K562 (cell line): ENCODE results near the gene QARS1. TPM values are rescaled to one million over a fixed set of nuclear protein-coding genes. Genes with fewer than 3 reads are reported as not detected.
A peak's percentile ranks its signal among the peaks of the same experiment; 100 is the strongest.

ENCODE experiments used
- E2F6 ChIP-seq, 2 experiments: IDR thresholded peaks; 2 replicates each; pipeline ENCODE4 v1.6.1; 2011; ENCODE audit warnings: borderline replicate concordance in 1 of 2, control low read depth in 1 of 2, low read depth in 1 of 2, low read length in 1 of 2, mild to moderate bottlenecking in 1 of 2, mixed read lengths in 1 of 2, moderate library complexity in 1 of 2; ENCODE audit not compliant: insufficient read depth in 1 of 2, insufficient read length in 1 of 2, poor library complexity in 1 of 2, severe bottlenecking in 1 of 2; ENCODE audit errors: extremely low read depth in 1 of 2
- GABPB1 ChIP-seq: sonication (generic); formaldehyde crosslinking; IDR thresholded peaks from 2 replicates; pipeline ENCODE4 v1.8.0; 2022; ENCODE audit warnings: mild to moderate bottlenecking, missing genetic modification reagents
- KAT8 ChIP-seq: fragments of 450-650 bp; IDR thresholded peaks from 2 replicates; pipeline ENCODE4 v1.6.1; 2016; ENCODE audit warnings: low read depth, mild to moderate bottlenecking
- MXI1 ChIP-seq: IDR thresholded peaks from 2 replicates; pipeline ENCODE4 v1.6.1; 2011; ENCODE audit warnings: low read depth, mild to moderate bottlenecking, improper control_type of control experiment, low read length
- NCOA6 ChIP-seq: fragments of 450-650 bp; IDR thresholded peaks from 2 replicates; pipeline ENCODE4 v1.6.1; 2017; ENCODE audit warnings: mild to moderate bottlenecking
- PCBP2 ChIP-seq: fragments of 200-400 bp; formaldehyde crosslinking; IDR thresholded peaks from 2 replicates; pipeline ENCODE4 v1.6.1; 2018; ENCODE audit warnings: low read length, low read depth, mild to moderate bottlenecking, moderate library complexity; ENCODE audit not compliant: poor library complexity, severe bottlenecking
- PYGO2 ChIP-seq: fragments of 450-650 bp; IDR thresholded peaks from 2 replicates; pipeline ENCODE4 v1.6.1; 2016; ENCODE audit warnings: mild to moderate bottlenecking, missing genetic modification characterization, moderate library complexity, missing compliant biosample characterization
- STAT6 ChIP-seq: sonication (generic); formaldehyde crosslinking; IDR thresholded peaks from 2 replicates; pipeline ENCODE4 v1.8.1; 2023; ENCODE audit warnings: mild to moderate bottlenecking, missing genetic modification reagents
- USF2 ChIP-seq: sonication (generic); formaldehyde crosslinking; IDR thresholded peaks from 2 replicates; pipeline ENCODE4 v1.5.0; 2020; ENCODE audit warnings: missing genetic modification reagents
- ZBTB34 ChIP-seq: fragments of 250-450 bp; sonication (Bioruptor Pico); IDR thresholded peaks from 2 replicates; pipeline ENCODE4 v1.8.0; 2021; ENCODE audit warnings: mild to moderate bottlenecking, moderate library complexity
- ZKSCAN1 ChIP-seq: fragments of 150-350 bp; IDR thresholded peaks from 2 replicates; pipeline ENCODE4 v1.6.1; 2016; ENCODE audit warnings: low read depth, low read length
- ZNF140 ChIP-seq: fragments of 250-450 bp; sonication (Bioruptor Pico); IDR thresholded peaks from 2 replicates; pipeline ENCODE4 v1.8.0; 2021; ENCODE audit warnings: moderate library complexity, mild to moderate bottlenecking, inconsistent platforms
- ZNF212 ChIP-seq: fragments of 450-650 bp; formaldehyde crosslinking; IDR thresholded peaks from 2 replicates; pipeline ENCODE4 v1.4.0; 2020; ENCODE audit warnings: mild to moderate bottlenecking
- ZNF253 ChIP-seq: fragments of 250-450 bp; sonication (Bioruptor Pico); conservative IDR thresholded peaks from 2 replicates; pipeline ENCODE4 v1.6.1; 2021; ENCODE audit warnings: mild to moderate bottlenecking
- ZNF398 ChIP-seq: fragments of 250-450 bp; sonication (Bioruptor Pico); IDR thresholded peaks from 2 replicates; pipeline ENCODE4 v1.8.0; 2021; ENCODE audit warnings: moderate library complexity, mild to moderate bottlenecking, inconsistent platforms
- ZNF655 ChIP-seq: fragments of 250-450 bp; sonication (Bioruptor Pico); IDR thresholded peaks from 2 replicates; pipeline ENCODE4 v1.5.0; 2021
- ZNF785 ChIP-seq: fragments of 250-450 bp; sonication (Bioruptor Pico); IDR thresholded peaks from 2 replicates; pipeline ENCODE4 v1.4.0; 2020; ENCODE audit warnings: mild to moderate bottlenecking
- polyA plus RNA-seq, 8 experiments: library from polyadenylated mRNA; depleted of rRNA in 4 of 8; stranded (reverse) in 5 of 8; unstranded in 3 of 8; fragments of >200 nt; fragmentation: Nextera tagmentation in 2 of 8; fragmentation: Illumina TruSeq in 1 of 8; extraction: Ambion mirVana in 2 of 8; extraction: Trizol in 1 of 8; gene quantifications; 2 replicates each; pipeline versions ENCODE4 v1.2.1 to v1.2.3, GENCODE V29; 2011 to 2014; ENCODE audit warnings: inconsistent platforms in 1 of 8, missing spikeins in 1 of 8
- total RNA-seq, 7 experiments: library from RNA; depleted of rRNA in 6 of 7; stranded (reverse); fragments of >200 nt in 6 of 7; fragmentation: Illumina TruSeq in 2 of 7; extraction: Trizol in 2 of 7; gene quantifications; 2 replicates each; pipeline versions ENCODE4 v1.2.1 to v1.2.3, GENCODE V29; 2011 to 2021; ENCODE audit warnings: low replicate concordance in 1 of 7

The QARS1 gene
- total and polyA plus RNA-seq, 9 of the 15 experiments (the other 6 are each of a cell fraction or from before 2014, with no cell fraction given) = 148 to 310 (median 273) TPM

- TF ChIP-seq ZBTB34 (CRISPR knock-in tag) = no peak
- TF ChIP-seq GABPB1 (CRISPR knock-in tag) = peak; percentile 79
- TF ChIP-seq PYGO2 (tag) = no peak
- TF ChIP-seq E2F6 (IDR thresholded peaks at IDR 0.05; ENCODE audit: borderline replicate concordance in 1 of 2, extremely low read depth in 1 of 2, insufficient read depth in 1 of 2, insufficient read length in 1 of 2, low read depth in 1 of 2, low read length in 1 of 2, poor library complexity in 1 of 2, severe bottlenecking in 1 of 2) = no peak
- TF ChIP-seq ZNF212 (CRISPR knock-in tag) = no peak
- TF ChIP-seq NCOA6 = no peak
- TF ChIP-seq MXI1 = no peak; the same call in 1 of the 2 replicates
- TF ChIP-seq KAT8 = no peak
- no peak for TF ChIP-seq ZNF140
- TF ChIP-seq ZNF398 (CRISPR knock-in tag) = no peak
- TF ChIP-seq ZNF655 = no peak
- no peak for TF ChIP-seq USF2 (CRISPR knock-in tag)
- no peak for TF ChIP-seq STAT6 (CRISPR knock-in tag)
- TF ChIP-seq ZNF253 (CRISPR knock-in tag) = no peak
- TF ChIP-seq ZNF785 (CRISPR knock-in tag) = no peak
- no peak for TF ChIP-seq PCBP2
- 0 out of 2 replicates have a peak, but pooled peaks have one; percentile 18 for TF ChIP-seq ZKSCAN1
These were observed 10.4 kb downstream of the QARS1 start, which contains the start of gene QRICH1 (continued) for GRCh38 chr3:49093853-49094767.
